GM21528 (cell line): ENCODE results near the gene TAS2R42.

Source experiments
- ATAC-seq: cut with Tn5 transposase; IDR thresholded peaks from one replicate; pipeline ENCODE4 v1.9.1; 2021; ENCODE audit warnings: mild to moderate bottlenecking, moderate library complexity; ENCODE audit not compliant: unreplicated experiment, low FRiP score

Gene TAS2R42

GRCh38 chr12:11147420-11147819, 39.3 kb downstream of the TAS2R42 start:
- no peak for ATAC-seq

DNA sequence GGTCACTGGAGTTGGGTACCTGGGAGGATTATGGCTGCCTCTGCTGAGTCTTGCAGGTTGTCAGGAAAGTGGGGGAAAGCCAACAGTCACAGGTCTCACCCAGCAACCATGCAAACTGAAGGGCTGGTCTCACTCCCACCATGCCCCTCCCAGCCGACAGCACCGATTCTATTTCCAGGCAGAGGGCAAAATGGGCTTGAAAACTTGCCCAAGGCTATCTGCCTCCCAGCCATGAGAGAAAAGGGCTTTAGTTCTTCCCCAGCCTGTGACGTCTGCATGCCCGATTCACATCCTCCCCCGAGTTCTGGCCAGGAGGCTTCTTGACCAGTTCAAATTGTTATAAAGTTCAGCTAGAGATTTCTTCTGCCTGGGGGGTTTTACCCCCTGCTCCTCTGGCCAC, 42.4 kb downstream of the TAS2R42 start:
- no peak for ATAC-seq

DNA sequence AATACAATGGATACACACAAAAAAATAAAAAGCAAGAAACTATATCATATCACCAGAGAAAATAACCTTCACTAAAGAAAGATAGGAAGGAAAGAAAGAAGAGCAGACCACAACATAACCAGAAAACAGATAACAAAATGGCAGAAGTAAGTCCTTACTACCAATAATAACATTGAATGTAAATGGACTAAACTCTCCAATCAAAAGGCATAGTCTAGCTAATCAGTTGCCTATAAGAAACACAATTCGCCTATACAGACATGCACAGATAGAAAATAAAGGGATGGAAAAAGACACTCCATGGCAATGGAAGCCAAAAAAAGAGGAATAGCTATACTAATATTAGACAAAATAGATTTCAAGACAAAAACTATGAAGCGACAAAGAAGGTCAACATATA, 43.4 kb downstream of the TAS2R42 start:
- ATAC-seq: no peak

GRCh38 chr12:11136075-11136474, 50.7 kb downstream of the TAS2R42 start:
- ATAC-seq: no peak
